DND-41 (cell line): ENCODE data around the gene EEFSEC.

Source experiments
- ATAC-seq: fragments of 200-7000 bp; cut with Tn5 transposase; 3 replicates; pipeline ENCODE4 v1.9.1; 2021; ENCODE audit warnings: low read depth; ENCODE audit not compliant: insufficient read depth
- DNase-seq: peaks from one replicate; pipeline ENCODE4 v3.0.0-alpha.2; 2020
- H2AFZ ChIP-seq: 2 replicates; pipeline ENCODE4 v1.6.0; 2012; ENCODE audit warnings: low read depth, low read length
- H3K27ac ChIP-seq: 2 replicates; pipeline ENCODE4 v1.5.1; 2012; ENCODE audit warnings: low read length, inconsistent platforms
- H3K27me3 ChIP-seq: fragments of 200-600 bp; sonication (generic); 2 replicates; pipeline ENCODE4 v1.6.0; 2012; ENCODE audit warnings: low read length, mild to moderate bottlenecking, inconsistent platforms; ENCODE audit not compliant: insufficient read depth, poor library complexity
- H3K36me3 ChIP-seq: 2 replicates; pipeline ENCODE4 v1.5.1; 2012; ENCODE audit warnings: low read length, inconsistent platforms; ENCODE audit not compliant: insufficient read depth
- H3K4me1 ChIP-seq: 2 replicates; pipeline ENCODE4 v1.5.1; 2012; ENCODE audit warnings: mild to moderate bottlenecking, low read length; ENCODE audit not compliant: insufficient read depth
- H3K4me2 ChIP-seq: 2 replicates; pipeline ENCODE4 v1.6.0; 2012; ENCODE audit warnings: mild to moderate bottlenecking, moderate library complexity, low read length, inconsistent platforms; ENCODE audit not compliant: insufficient read depth
- H3K4me3 ChIP-seq, 2 experiments: fragments of 200-600 bp in 1 of 2; shearing (Covaris generic) in 1 of 2; 2 replicates each; pipeline ENCODE4 v1.5.1; 2012 to 2016; ENCODE audit warnings: inconsistent platforms in 2 of 2, low read length in 2 of 2, mild to moderate bottlenecking in 2 of 2, low read depth in 1 of 2, moderate library complexity in 1 of 2
- H3K79me2 ChIP-seq: 2 replicates; pipeline ENCODE4 v1.6.0; 2012; ENCODE audit warnings: low read length, inconsistent platforms; ENCODE audit not compliant: insufficient read depth
- H3K9ac ChIP-seq: 2 replicates; pipeline ENCODE4 v1.6.0; 2012; ENCODE audit warnings: low read depth, mild to moderate bottlenecking, inconsistent platforms, low read length, moderate library complexity
- H3K9me3 ChIP-seq: 2 replicates; pipeline ENCODE4 v1.5.1; 2012; ENCODE audit warnings: low read length, moderate library complexity, mild to moderate bottlenecking, inconsistent platforms; ENCODE audit not compliant: insufficient read depth, severe bottlenecking
- H4K20me1 ChIP-seq: 2 replicates; pipeline ENCODE4 v1.6.0; 2012; ENCODE audit warnings: low read length; ENCODE audit not compliant: insufficient read depth
- EZH2 ChIP-seq: IDR thresholded peaks from 3 replicates; pipeline ENCODE4 v1.6.1; 2012; ENCODE audit warnings: borderline replicate concordance, low read depth, mild to moderate bottlenecking, moderate library complexity, low read length, inconsistent platforms; ENCODE audit not compliant: severe bottlenecking
- TF ChIP-seq, protein P1 (sequence below): IDR thresholded peaks from 2 replicates; pipeline ENCODE4 v1.5.1; 2012; ENCODE audit warnings: borderline replicate concordance, low read length, moderate library complexity, mild to moderate bottlenecking; ENCODE audit not compliant: poor library complexity, severe bottlenecking; ENCODE audit errors: extremely low read depth

The EEFSEC gene

DNA sequence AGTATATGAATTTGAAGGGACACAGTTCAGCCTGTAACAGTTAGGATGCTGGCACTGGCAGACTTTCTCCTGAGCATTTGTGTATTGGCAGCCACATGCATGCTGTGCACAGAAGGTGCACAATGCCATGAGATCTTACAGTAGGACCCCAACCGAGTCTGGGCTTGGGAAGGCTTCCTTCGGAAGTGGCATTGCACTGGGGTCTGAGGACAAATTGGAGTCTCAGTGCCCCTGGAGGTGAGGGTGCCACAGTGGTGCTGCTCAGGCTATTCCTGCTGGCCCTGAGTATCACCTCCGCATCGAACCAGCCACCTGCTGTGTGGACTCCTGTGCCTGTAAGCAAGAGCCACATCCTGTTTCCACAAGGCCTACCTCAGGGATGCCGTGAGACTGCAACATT, 213.9 kb downstream of the EEFSEC start:
- H3K9me3 ChIP-seq: no peaks in the 10 kb centered on the region
- DNase-seq (no peak), ATAC-seq (peak; percentile 45; the same call in 1 of the 3 replicates)
- peaks cover 12% of the 10 kb centered on the region for H4K20me1 ChIP-seq
- H2AFZ ChIP-seq: no peak overlapping the region
- H3K4me3 ChIP-seq: no peak overlapping the region
- peaks cover 27% of the 10 kb centered on the region for H3K36me3 ChIP-seq
- H3K27me3 ChIP-seq: no peaks in the 10 kb centered on the region
- no peak overlapping the region for H3K27ac ChIP-seq
- no peak overlapping the region for H3K9ac ChIP-seq
- no peaks in the 10 kb centered on the region for H3K4me1 ChIP-seq
- H3K79me2 ChIP-seq: no peaks in the 10 kb centered on the region
- H3K4me2 ChIP-seq: no peak overlapping the region
- TF ChIP-seq, protein P1, sequence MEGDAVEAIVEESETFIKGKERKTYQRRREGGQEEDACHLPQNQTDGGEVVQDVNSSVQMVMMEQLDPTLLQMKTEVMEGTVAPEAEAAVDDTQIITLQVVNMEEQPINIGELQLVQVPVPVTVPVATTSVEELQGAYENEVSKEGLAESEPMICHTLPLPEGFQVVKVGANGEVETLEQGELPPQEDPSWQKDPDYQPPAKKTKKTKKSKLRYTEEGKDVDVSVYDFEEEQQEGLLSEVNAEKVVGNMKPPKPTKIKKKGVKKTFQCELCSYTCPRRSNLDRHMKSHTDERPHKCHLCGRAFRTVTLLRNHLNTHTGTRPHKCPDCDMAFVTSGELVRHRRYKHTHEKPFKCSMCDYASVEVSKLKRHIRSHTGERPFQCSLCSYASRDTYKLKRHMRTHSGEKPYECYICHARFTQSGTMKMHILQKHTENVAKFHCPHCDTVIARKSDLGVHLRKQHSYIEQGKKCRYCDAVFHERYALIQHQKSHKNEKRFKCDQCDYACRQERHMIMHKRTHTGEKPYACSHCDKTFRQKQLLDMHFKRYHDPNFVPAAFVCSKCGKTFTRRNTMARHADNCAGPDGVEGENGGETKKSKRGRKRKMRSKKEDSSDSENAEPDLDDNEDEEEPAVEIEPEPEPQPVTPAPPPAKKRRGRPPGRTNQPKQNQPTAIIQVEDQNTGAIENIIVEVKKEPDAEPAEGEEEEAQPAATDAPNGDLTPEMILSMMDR: no peak
- no peak for TF ChIP-seq EZH2

DNA sequence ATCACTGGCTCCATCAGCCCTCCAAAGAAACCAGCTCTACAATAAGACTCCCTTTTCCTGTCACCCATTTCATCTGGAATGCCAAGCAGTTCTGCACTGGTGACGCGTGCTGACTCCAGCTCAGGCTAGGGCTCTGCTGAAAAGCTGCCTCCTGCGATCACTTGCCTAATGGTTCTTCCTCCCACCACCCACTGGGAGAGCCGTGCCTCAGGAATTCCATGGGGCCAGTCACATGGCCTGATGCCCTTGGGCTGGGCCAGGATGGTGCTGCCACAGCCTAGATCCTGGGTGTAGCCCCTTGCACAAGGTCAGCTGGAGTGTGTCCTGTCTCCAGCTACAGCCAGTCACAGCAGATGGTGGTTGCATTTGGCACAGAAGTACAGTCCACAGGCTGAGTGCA, 214.5 kb downstream of the EEFSEC start:
- Histone ChIP-seq H3K36me3 (peaks cover 27% of the 10 kb centered on the region), H3K79me2 (no peaks in the 10 kb centered on the region), H3K9me3 (no peaks in the 10 kb centered on the region), H3K27me3 (no peaks in the 10 kb centered on the region), H3K27ac (no peak overlapping the region), H2AFZ (no peak overlapping the region), H3K4me3 (no peak overlapping the region), H3K9ac (no peak overlapping the region), H4K20me1 (peaks cover 12% of the 10 kb centered on the region), H3K4me2 (no peak overlapping the region), H3K4me1 (no peaks in the 10 kb centered on the region)
- DNase-seq (no peak), ATAC-seq (no peak)
- no peak for TF ChIP-seq EZH2
- TF ChIP-seq, protein P1: no peak

DNA sequence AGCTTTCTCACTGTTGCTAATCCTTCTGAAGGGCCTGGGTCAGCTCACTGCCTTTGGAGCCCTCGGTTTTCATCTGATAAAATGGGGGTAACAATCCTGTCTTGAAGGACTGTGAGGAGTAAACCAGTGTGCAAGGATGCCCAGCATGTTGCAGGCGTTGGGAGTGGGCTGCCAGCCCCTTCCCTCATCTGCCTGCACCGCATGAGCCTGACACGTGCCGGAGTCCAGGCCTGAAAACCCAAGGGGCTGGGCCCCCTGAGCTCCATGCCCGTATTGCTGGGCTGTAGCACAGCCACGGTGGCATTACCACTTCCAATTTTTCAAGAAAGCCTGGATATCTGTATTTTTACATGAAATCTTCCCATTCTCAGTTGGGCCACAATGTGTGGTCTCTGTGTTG, 215.3 kb downstream of the EEFSEC start:
- Histone ChIP-seq H3K4me2 (no peak overlapping the region), H3K79me2 (no peaks in the 10 kb centered on the region), H3K9me3 (no peaks in the 10 kb centered on the region), H3K9ac (no peak overlapping the region), H3K4me1 (no peaks in the 10 kb centered on the region), H3K36me3 (peaks cover 23% of the 10 kb centered on the region), H3K4me3 (no peak overlapping the region), H3K27ac (no peak overlapping the region), H4K20me1 (peaks cover 5% of the 10 kb centered on the region), H2AFZ (no peak overlapping the region), H3K27me3 (no peaks in the 10 kb centered on the region)
- DNase-seq (no peak), ATAC-seq (no peak)
- TF ChIP-seq EZH2: no peak
- TF ChIP-seq, protein P1: no peak
